Tibial artery (tissue), 4 donors: ENCODE data around the gene TNFRSF8.

Source experiments
- DNase-seq, 2 donors: peaks; one replicate each; pipeline ENCODE4 v3.0.0-alpha.2; 2019
- H3K27ac ChIP-seq, 2 donors: fragments of 200-600 bp; sonication (generic) in 1 of 2; 1 replicate in 1 of 2; 2 replicates in 1 of 2; pipeline ENCODE4 v1.5.1; 2018 to 2019; ENCODE audit warnings: mild to moderate bottlenecking in 1 of 2
- H3K27me3 ChIP-seq, 2 donors: fragments of 200-600 bp; sonication (generic) in 1 of 2; one replicate each; pipeline versions ENCODE4 v1.5.1 to v1.6.0; 2016 to 2019
- H3K36me3 ChIP-seq, 3 donors: fragments of 200-600 bp; sonication (generic) in 2 of 3; one replicate each; pipeline ENCODE4 v1.5.1; 2016 to 2019; ENCODE audit warnings: mild to moderate bottlenecking in 2 of 3
- H3K4me1 ChIP-seq, 4 donors: fragments of 200-600 bp; sonication (generic) in 2 of 4; 1 replicate in 3 of 4; 2 replicates in 1 of 4; pipeline ENCODE4 v1.5.1; 2016 to 2019
- H3K4me3 ChIP-seq, 2 donors: fragments of 200-600 bp; sonication (generic) in 1 of 2; 1 replicate in 1 of 2; 2 replicates in 1 of 2; pipeline ENCODE4 v1.5.1; 2018 to 2019; ENCODE audit warnings: mild to moderate bottlenecking in 2 of 2
- H3K9me3 ChIP-seq, 3 donors: fragments of 200-600 bp; sonication (generic) in 1 of 3; one replicate each; pipeline ENCODE4 v1.5.1; 2016 to 2019
- CTCF ChIP-seq, 2 experiments: fragments of 200-600 bp in 1 of 2; fragments of 450-650 bp in 1 of 2; IDR thresholded peaks; one replicate each; pipeline ENCODE4 v1.5.1; 2017 to 2019; ENCODE audit warnings: antibody characterized with exemption in 2 of 2, mild to moderate bottlenecking in 1 of 2, moderate library complexity in 1 of 2
- intact Hi-C: fragments of 100-400 bp; cut with DNase I; formaldehyde crosslinking; loops from one replicate; pipeline ENCODE4 v1.15.0; 2023; ENCODE audit warnings: low total_unique reads

TNFRSF8 gene

GRCh38 chr1:12148160-12148957 is 85.3 kb downstream of the TNFRSF8 start:
- Histone ChIP-seq H3K4me3 (no peak overlapping the region), H3K27me3 (no peaks in the 10 kb centered on the region), H3K27ac (no peak overlapping the region), H3K36me3 (no peaks in the 10 kb centered on the region), H3K9me3 (peaks cover 0 to 7% (median 5%) of the 10 kb centered on the region in 3 donors), H3K4me1 (peaks cover 0 to 13% (median 6%) of the 10 kb centered on the region in 4 donors)
- intact Hi-C loops = loop anchor here (5.0 kb wide), 1 partner anchor 1411 kb away; no protein-coding TSS in a partner anchor
- TF ChIP-seq CTCF (IDR thresholded peaks at IDR 0.05) = no peak
- DNase-seq = no peak

- peaks cover 0 to 11% (median 6%) of the 10 kb centered on the region in 4 donors for H3K4me1 ChIP-seq
- no peak overlapping the region for H3K27ac ChIP-seq
- no peaks in the 10 kb centered on the region for H3K27me3 ChIP-seq
- intact Hi-C loops = loop anchor here (5.0 kb wide), 1 partner anchor 1412 kb away; no protein-coding TSS in a partner anchor
- no peak for TF ChIP-seq CTCF (IDR thresholded peaks at IDR 0.05)
- H3K36me3 ChIP-seq = no peaks in the 10 kb centered on the region
- H3K4me3 ChIP-seq = no peak overlapping the region
- H3K9me3 ChIP-seq = peaks cover 0 to 7% (median 5%) of the 10 kb centered on the region in 3 donors
- no peak for DNase-seq
These were observed 86.1 kb downstream of the TNFRSF8 start for GRCh38 chr1:12148958-12149790.

DNA sequence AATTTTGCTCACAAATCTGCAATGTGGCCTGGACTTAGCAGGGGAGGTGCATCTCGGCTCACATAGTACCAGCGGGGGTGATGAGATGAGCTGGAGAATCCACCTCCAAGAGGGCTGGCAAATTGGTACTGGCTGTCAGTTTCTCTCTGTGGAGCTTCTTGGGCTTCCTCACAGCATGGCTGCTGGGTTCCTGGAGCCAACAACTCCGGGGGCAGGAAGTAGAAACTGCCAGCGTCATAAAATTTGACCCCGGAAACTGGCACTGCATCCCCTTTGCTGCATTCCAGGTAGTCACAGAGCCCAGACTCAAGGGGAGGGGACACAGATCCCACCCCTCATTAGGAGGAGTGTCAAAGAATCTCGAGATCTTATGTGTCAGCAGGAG is 86.7 kb downstream of the TNFRSF8 start:
- Histone ChIP-seq H3K4me3 (no peak overlapping the region), H3K9me3 (peaks cover 0 to 7% (median 5%) of the 10 kb centered on the region in 3 donors), H3K36me3 (no peaks in the 10 kb centered on the region), H3K27ac (no peak overlapping the region), H3K27me3 (no peaks in the 10 kb centered on the region), H3K4me1 (peaks cover 0 to 11% (median 6%) of the 10 kb centered on the region in 4 donors)
- intact Hi-C loops = loop anchor here (5.0 kb wide), 1 partner anchor 1412 kb away; no protein-coding TSS in a partner anchor
- no peak for DNase-seq
- no peak for TF ChIP-seq CTCF (IDR thresholded peaks at IDR 0.05)

DNA sequence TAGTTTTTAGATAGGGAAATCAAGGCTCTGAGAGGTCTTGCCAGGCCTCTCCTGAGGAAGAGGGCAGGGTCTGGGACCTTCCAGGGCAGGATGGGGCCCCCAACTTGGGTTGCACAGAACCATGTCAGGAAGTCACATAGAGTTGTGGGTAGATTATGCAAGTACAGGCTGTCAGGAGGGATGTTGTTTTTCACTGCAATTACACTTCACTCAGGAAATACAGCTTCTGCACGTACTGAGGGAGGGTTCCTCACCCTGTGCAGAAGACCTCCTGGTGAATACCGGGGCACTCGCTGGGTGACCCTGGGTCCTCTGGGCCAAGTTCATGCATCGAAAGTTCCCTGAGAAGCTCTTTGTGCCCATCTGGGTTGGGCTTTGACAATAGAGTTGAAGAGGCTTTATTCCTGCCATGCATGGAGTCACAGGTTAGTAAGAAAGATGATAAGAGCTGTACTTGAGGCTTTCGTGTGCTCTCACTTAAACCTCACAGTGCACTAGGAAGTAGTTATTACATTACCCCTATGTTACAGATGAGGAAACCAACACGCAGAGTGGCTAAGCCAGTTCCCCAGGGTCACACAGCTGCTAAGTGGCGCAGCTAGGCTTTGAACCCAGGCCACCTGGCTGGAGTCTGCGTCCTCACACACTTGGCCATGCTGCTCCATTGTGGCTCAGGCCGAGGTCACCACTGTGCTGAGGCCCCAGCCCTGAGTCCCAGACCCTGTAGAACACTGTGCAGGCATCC is 87.5 kb downstream of the TNFRSF8 start:
- H3K4me1 ChIP-seq = peaks cover 0 to 11% (median 6%) of the 10 kb centered on the region in 4 donors
- intact Hi-C loops = no loop called here
- no peak for DNase-seq
- no peak overlapping the region for H3K4me3 ChIP-seq
- TF ChIP-seq CTCF (IDR thresholded peaks at IDR 0.05) = no peak
- H3K9me3 ChIP-seq = peaks cover 0 to 7% (median 5%) of the 10 kb centered on the region in 3 donors
- H3K27ac ChIP-seq = no peak overlapping the region
- H3K27me3 ChIP-seq = no peaks in the 10 kb centered on the region
- no peaks in the 10 kb centered on the region for H3K36me3 ChIP-seq

DNA sequence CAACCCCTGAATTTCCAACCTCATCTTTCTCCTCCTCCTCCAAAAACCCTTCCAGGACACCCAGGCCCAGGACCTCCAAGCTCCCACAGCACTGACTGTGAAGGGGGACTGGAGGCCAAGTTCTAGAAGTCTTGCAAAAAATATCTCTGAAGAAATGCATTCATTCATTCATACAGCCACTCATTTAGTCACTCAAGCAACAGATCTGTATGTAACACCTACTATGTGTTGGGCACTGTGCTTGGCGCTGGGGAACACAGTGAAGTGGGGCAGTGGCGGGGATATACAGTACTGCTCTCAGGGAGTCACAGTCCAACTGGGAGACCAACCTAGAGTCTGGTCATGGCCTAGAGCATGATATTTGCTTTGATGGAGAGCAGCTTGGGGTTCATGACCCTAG is 88.4 kb downstream of the TNFRSF8 start:
- intact Hi-C loops = no loop called here
- H3K4me3 ChIP-seq = no peak overlapping the region
- H3K9me3 ChIP-seq = peaks cover 0 to 7% (median 5%) of the 10 kb centered on the region in 3 donors
- no peak overlapping the region for H3K27ac ChIP-seq
- TF ChIP-seq CTCF (IDR thresholded peaks at IDR 0.05) = no peak
- no peaks in the 10 kb centered on the region for H3K27me3 ChIP-seq
- peaks cover 0 to 11% (median 6%) of the 10 kb centered on the region in 4 donors for H3K4me1 ChIP-seq
- H3K36me3 ChIP-seq = no peaks in the 10 kb centered on the region
- DNase-seq = no peak
